ENCODE results near the gene WDR83. TPM values are rescaled to one million over a fixed set of nuclear protein-coding genes. Genes with fewer than 3 reads are reported as not detected.

WDR83 gene
- total RNA-seq, 1 experiment from 2014 or later: 19.4 TPM

DNA sequence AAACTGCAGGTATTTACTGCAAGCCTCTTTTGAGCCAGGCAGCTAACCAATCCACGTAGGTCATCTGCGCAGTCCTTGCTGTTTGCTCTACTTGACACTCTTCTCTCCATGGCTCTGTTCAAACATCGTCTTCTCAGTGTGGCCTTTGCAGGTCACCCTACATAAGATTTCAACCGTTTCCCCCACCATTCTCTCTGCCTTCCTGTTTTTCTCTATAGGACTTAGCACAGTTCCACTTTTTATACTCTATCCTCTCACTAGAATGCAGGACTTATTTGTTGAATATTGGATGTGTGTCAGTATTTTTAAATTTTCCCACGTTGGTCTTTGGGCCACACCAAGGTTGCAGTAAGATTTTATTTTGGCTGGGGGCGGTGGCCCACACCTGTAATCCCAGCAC is 31.5 kb downstream of the WDR83 start:
- ChIA-PET CTCF (no interaction called here), POLR2A (ENCODE audit: low non-redundant PET) (no interaction called here)
- no TSS peak for BruUV-seq (replicated peaks)
- TF ChIP-seq, protein P1, sequence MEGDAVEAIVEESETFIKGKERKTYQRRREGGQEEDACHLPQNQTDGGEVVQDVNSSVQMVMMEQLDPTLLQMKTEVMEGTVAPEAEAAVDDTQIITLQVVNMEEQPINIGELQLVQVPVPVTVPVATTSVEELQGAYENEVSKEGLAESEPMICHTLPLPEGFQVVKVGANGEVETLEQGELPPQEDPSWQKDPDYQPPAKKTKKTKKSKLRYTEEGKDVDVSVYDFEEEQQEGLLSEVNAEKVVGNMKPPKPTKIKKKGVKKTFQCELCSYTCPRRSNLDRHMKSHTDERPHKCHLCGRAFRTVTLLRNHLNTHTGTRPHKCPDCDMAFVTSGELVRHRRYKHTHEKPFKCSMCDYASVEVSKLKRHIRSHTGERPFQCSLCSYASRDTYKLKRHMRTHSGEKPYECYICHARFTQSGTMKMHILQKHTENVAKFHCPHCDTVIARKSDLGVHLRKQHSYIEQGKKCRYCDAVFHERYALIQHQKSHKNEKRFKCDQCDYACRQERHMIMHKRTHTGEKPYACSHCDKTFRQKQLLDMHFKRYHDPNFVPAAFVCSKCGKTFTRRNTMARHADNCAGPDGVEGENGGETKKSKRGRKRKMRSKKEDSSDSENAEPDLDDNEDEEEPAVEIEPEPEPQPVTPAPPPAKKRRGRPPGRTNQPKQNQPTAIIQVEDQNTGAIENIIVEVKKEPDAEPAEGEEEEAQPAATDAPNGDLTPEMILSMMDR (conservative IDR thresholded peaks at IDR 0.05; ENCODE audit: low read depth, low read length): no peak
- TF ChIP-seq EZH2 (IDR thresholded peaks at IDR 0.05; ENCODE audit: borderline replicate concordance, low read depth, low read length, poor library complexity, severe bottlenecking): no peak
- intact Hi-C loops (cut with micrococcal nuclease; ENCODE audit: unreplicated experiment): no loop called here
- no peak for DNase-seq (ENCODE audit: low spot score)
- Histone ChIP-seq H3K4me1 (ENCODE audit: insufficient read depth, low read length, poor library complexity, severe bottlenecking) (peaks cover 11% of the 10 kb centered on the region), H3K27me3 (replicated peaks; ENCODE audit: insufficient read depth, low read depth, low read length, poor library complexity) (no peaks in the 10 kb centered on the region), H3K9me3 (ENCODE audit: low read depth, low read length, poor library complexity, severe bottlenecking) (no peaks in the 10 kb centered on the region), H3K4me3 (ENCODE audit: low read depth, low read length, poor library complexity, severe bottlenecking) (no peak overlapping the region), H3K36me3 (ENCODE audit: insufficient read depth, low read length, poor library complexity, severe bottlenecking) (peaks cover 39% of the 10 kb centered on the region), H3K27ac (ENCODE audit: low read depth, low read length, poor library complexity, severe bottlenecking) (no peak overlapping the region)

DNA sequence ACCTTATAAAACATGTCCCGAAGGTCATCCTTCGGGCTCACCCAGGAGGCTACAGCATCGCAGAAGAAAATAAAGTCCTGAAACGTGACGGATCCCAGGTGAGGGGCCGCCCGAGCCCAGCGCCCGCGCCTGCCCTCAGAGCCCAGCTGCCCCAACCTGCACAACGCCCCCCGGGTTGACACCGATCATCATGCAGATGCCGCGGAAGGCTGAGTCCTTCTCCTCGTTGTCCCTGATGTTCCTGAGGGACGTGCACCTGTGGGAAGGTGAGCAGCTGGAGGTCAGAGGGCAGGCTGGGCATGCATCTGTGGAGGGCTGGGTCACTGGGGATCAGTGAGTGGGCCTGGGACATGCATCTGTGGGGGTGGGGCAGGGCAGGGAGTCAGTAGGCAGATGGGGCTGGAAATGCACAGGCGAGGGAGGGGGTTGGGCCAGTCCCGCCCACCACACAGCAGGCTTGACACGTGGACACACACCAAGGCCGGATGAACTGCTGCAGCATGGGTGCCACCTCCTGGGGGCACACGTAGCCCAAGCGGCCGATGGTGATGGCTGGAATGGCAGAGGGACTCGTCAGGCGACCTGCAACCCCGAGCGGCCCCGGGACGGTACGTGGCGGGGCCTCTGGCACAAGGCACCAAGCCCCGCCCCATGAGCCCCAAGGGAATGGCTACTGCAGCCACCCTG is 35.1 kb downstream of the WDR83 start:
- Histone ChIP-seq H3K4me1 (ENCODE audit: insufficient read depth, low read length, poor library complexity, severe bottlenecking) (peaks cover 5% of the 10 kb centered on the region), H3K27ac (ENCODE audit: low read depth, low read length, poor library complexity, severe bottlenecking) (no peak overlapping the region), H3K36me3 (ENCODE audit: insufficient read depth, low read length, poor library complexity, severe bottlenecking) (peaks cover 74% of the 10 kb centered on the region), H3K4me3 (ENCODE audit: low read depth, low read length, poor library complexity, severe bottlenecking) (no peak overlapping the region), H3K9me3 (ENCODE audit: low read depth, low read length, poor library complexity, severe bottlenecking) (no peaks in the 10 kb centered on the region), H3K27me3 (replicated peaks; ENCODE audit: insufficient read depth, low read depth, low read length, poor library complexity) (no peaks in the 10 kb centered on the region)
- no peak for TF ChIP-seq EZH2 (IDR thresholded peaks at IDR 0.05; ENCODE audit: borderline replicate concordance, low read depth, low read length, poor library complexity, severe bottlenecking)
- TF ChIP-seq, protein P1 (conservative IDR thresholded peaks at IDR 0.05; ENCODE audit: low read depth, low read length): no peak
- DNase-seq (ENCODE audit: low spot score): no peak
- no TSS peak for BruUV-seq (replicated peaks)
- CTCF ChIA-PET: no interaction called here
- intact Hi-C loops (cut with micrococcal nuclease; ENCODE audit: unreplicated experiment): no loop called here
- POLR2A ChIA-PET (ENCODE audit: low non-redundant PET): interaction anchor here (0.5 kb wide), 1 partner anchor 242 kb away, joined by 14 read pairs; no protein-coding TSS in a partner anchor

- H3K9me3 ChIP-seq (ENCODE audit: low read depth, low read length, poor library complexity, severe bottlenecking): no peaks in the 10 kb centered on the region
- DNase-seq (ENCODE audit: low spot score): peak; percentile 89
- no peak overlapping the region for H3K4me3 ChIP-seq (ENCODE audit: low read depth, low read length, poor library complexity, severe bottlenecking)
- no peaks in the 10 kb centered on the region for H3K4me1 ChIP-seq (ENCODE audit: insufficient read depth, low read length, poor library complexity, severe bottlenecking)
- no peak for TF ChIP-seq EZH2 (IDR thresholded peaks at IDR 0.05; ENCODE audit: borderline replicate concordance, low read depth, low read length, poor library complexity, severe bottlenecking)
- TF ChIP-seq, protein P1 (conservative IDR thresholded peaks at IDR 0.05; ENCODE audit: low read depth, low read length): no peak
- H3K27ac ChIP-seq (ENCODE audit: low read depth, low read length, poor library complexity, severe bottlenecking): no peak overlapping the region
- peaks cover 86% of the 10 kb centered on the region for H3K36me3 ChIP-seq (ENCODE audit: insufficient read depth, low read length, poor library complexity, severe bottlenecking)
- POLR2A ChIA-PET (ENCODE audit: low non-redundant PET): interaction anchor here (0.5 kb wide), 1 partner anchor 16 kb away, joined by 13 read pairs; no protein-coding TSS in a partner anchor
- BruUV-seq (replicated peaks): no TSS peak
- intact Hi-C loops (cut with micrococcal nuclease; ENCODE audit: unreplicated experiment): no loop called here
- no peaks in the 10 kb centered on the region for H3K27me3 ChIP-seq (replicated peaks; ENCODE audit: insufficient read depth, low read depth, low read length, poor library complexity)
- CTCF ChIA-PET: no interaction called here
Measured at GRCh38 chr19:12703046-12703445, 36.4 kb downstream of the WDR83 start.

Measured in A673 (cell line).